ENCODE measurements around the gene NCKIPSD. TPM values are rescaled to one million over a fixed set of nuclear protein-coding genes. Genes with fewer than 3 reads are reported as not detected.

The NCKIPSD gene
- total RNA-seq, 2 donors from 2014 or later: 14.6 to 17.2 TPM

DNA sequence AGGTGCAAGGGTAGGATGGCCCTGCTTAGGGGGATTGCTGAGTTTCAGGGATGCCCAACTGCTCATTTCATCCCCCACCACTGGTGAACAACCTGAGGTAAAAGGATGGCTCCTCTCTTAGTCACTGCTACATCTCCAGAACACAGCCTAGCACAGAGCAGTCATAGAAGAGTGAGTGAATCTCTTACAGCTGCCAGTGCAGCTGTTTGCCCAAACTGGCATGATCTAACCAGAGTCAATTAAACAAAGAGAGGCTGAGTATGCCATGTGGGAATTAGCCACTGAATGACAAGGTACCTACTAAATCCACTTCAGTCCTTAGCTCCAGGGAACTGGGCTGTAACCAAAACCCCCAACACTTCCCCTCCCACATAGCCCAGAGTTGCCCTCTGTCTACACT lies 6.8 kb upstream of the NCKIPSD start:
- Mint-ChIP-seq H3K27ac (peak overlapping the region; percentile 29), H3K36me3 (ENCODE audit: low read depth) (peaks cover 8% of the 10 kb centered on the region), H3K27me3 (no peaks in the 10 kb centered on the region), H3K4me3 (no peak overlapping the region), H3K4me1 (peaks cover 13% of the 10 kb centered on the region)
- DNase-seq (no peak), ATAC-seq (no peak)
- no peaks in the 10 kb centered on the region for H3K9me3 ChIP-seq (ENCODE audit: control insufficient read depth, low read length, poor library complexity, severe bottlenecking)

DNA sequence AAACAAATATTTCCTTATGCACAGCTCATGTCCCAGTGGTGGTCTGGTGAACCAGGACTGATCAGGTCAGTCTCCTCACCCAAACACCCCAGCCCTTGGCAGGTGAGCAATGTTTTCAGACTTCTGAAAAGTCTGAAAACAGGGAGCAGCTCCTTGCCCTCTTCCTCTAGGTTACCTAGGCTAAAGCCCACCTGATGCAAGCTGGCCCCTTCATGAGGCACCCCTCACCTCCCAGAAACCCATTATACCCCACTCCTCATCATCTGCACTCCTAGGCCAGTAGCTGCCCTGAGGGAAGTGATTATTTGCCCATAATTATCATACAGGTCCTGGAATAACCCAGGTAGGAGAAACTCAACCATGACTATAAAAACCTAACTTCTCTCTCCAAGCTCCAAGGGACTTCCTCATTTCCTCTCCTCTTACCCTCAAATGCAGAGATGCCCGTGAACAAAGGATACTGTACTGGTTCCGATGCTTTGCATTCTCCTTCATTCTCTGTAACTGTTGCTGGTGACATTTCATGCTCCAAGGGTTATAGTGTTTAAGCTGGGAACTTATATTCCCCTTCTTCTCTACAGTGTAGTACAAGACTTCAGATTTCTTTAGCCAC lies 5.2 kb upstream of the NCKIPSD start:
- H3K4me3 Mint-ChIP-seq: no peak overlapping the region
- no peak overlapping the region for H3K27ac Mint-ChIP-seq
- H3K36me3 Mint-ChIP-seq (ENCODE audit: low read depth): peaks cover 8% of the 10 kb centered on the region
- H3K27me3 Mint-ChIP-seq: no peaks in the 10 kb centered on the region
- DNase-seq (no peak), ATAC-seq (no peak)
- H3K9me3 ChIP-seq (ENCODE audit: control insufficient read depth, low read length, poor library complexity, severe bottlenecking): no peaks in the 10 kb centered on the region
- peaks cover 16% of the 10 kb centered on the region for H3K4me1 Mint-ChIP-seq

DNA sequence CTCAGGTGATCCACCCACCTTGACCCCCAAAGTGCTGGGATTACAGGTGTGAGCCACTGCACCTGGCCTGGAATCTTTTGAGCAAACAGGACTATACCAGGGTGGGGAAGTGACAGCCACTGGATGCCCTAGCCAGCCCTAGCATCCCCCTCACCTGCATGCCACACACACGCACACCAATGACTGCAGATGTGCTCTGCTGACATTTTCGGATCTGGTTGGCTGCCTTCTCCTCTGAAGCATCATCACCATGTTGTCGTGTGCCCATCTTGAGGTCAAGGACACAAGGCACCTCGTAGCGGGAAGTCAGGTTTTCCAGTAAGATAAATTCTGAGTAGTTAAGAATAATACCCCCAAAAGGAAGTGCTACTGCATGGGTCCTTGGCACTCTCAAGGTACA lies 3.7 kb upstream of the NCKIPSD start:
- no peak for ATAC-seq
- H3K27me3 Mint-ChIP-seq: no peaks in the 10 kb centered on the region
- no peak overlapping the region for H3K27ac Mint-ChIP-seq
- H3K36me3 Mint-ChIP-seq (ENCODE audit: low read depth): peaks cover 8% of the 10 kb centered on the region
- peaks cover 23% of the 10 kb centered on the region for H3K4me1 Mint-ChIP-seq
- DNase-seq: no peak
- H3K4me3 Mint-ChIP-seq: no peak overlapping the region
- no peaks in the 10 kb centered on the region for H3K9me3 ChIP-seq (ENCODE audit: control insufficient read depth, low read length, poor library complexity, severe bottlenecking)

DNA sequence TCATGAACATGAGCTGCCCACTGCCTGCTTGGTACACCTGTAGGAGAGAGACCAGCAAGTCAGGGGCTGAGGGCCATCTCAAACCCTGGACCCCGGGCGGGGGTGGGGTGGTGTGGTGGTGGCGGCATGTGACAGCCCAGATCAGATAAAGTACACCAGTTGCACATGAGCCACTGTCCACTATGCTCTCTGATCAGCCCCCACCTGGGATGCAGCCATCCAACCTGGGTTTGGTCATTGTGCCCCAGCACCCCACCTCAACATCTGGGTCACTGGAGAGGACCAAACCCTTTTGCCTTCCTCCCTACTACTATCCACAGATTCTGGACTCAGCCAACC lies 3.0 kb upstream of the NCKIPSD start:
- no peak overlapping the region for H3K4me3 Mint-ChIP-seq

DNA sequence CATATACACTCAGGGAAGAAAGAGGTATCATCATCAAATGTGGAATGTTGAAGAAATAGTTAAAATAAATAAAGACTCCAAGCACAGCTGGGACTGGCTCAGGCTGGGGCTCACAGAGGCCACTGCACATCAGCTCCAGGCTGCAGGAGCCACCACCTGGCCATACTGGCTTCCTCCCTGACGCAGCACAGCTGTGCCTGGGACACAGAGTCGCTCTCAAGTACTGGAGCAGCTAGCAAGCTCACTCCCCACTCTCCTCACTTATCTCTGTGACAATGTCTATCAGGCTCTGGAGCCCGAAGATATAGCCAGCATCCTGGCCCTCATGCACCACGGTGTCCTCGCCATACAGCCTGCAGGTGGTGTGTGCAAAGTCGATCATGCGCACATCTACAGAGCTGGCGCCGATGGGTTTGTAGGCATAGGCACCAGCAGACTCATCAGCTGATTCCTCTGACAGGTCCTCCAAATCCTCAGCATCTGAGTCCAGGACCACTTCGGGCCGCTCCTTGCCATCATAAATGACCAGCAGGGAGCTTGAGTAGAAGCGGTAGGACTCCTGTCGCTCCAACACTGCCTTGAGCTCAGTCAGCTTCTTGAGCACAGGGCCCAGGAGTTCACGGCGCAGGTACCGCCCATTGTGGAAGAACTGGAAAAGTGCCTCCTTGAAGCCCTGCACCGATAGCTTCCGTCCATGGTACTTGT lies 2.5 kb upstream of the NCKIPSD start:
- no peaks in the 10 kb centered on the region for H3K9me3 ChIP-seq (ENCODE audit: control insufficient read depth, low read length, poor library complexity, severe bottlenecking)
- H3K27ac Mint-ChIP-seq: peak overlapping the region; percentile 60
- no peaks in the 10 kb centered on the region for H3K27me3 Mint-ChIP-seq
- no peak for ATAC-seq
- no peak for DNase-seq
- H3K4me3 Mint-ChIP-seq: no peak overlapping the region
- H3K36me3 Mint-ChIP-seq (ENCODE audit: low read depth): peaks cover 8% of the 10 kb centered on the region
- H3K4me1 Mint-ChIP-seq: peaks cover 27% of the 10 kb centered on the region

More for the DNA sequence above, 3.0 kb upstream of the NCKIPSD start:
- DNase-seq (no peak), ATAC-seq (no peak)
- Mint-ChIP-seq H3K27ac (no peak overlapping the region), H3K4me1 (peaks cover 26% of the 10 kb centered on the region), H3K27me3 (no peaks in the 10 kb centered on the region), H3K36me3 (ENCODE audit: low read depth) (peaks cover 8% of the 10 kb centered on the region)
- H3K9me3 ChIP-seq (ENCODE audit: control insufficient read depth, low read length, poor library complexity, severe bottlenecking): no peaks in the 10 kb centered on the region

DNA sequence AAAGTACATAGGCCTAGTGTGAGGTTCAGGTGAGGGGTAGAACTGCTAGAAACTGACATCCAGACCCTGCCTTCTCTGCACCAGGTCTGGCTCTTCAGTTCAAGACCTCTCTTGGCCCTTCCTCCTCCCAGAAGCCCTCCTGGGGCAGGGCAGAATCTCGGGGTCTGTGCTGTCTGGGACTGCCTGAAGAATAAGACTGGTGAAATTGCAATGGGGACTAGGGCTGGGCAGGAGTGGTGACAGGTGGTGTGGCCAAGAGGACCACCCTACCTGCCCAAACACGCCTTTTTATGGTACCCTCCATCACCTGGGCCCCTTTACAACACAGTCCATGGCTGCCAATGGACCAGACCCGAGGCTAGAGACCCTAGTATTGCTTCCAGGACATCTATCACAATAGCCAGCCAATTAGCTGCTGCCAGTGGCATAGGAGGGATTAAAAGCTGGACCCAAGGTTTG lies 1.5 kb upstream of the NCKIPSD start:
- peak overlapping the region; percentile 60 for H3K27ac Mint-ChIP-seq
- H3K9me3 ChIP-seq (ENCODE audit: control insufficient read depth, low read length, poor library complexity, severe bottlenecking): no peaks in the 10 kb centered on the region
- DNase-seq (no peak), ATAC-seq (no peak)
- peaks cover 4% of the 10 kb centered on the region for H3K36me3 Mint-ChIP-seq (ENCODE audit: low read depth)
- no peaks in the 10 kb centered on the region for H3K27me3 Mint-ChIP-seq
- no peak overlapping the region for H3K4me3 Mint-ChIP-seq
- H3K4me1 Mint-ChIP-seq: peaks cover 26% of the 10 kb centered on the region

DNA sequence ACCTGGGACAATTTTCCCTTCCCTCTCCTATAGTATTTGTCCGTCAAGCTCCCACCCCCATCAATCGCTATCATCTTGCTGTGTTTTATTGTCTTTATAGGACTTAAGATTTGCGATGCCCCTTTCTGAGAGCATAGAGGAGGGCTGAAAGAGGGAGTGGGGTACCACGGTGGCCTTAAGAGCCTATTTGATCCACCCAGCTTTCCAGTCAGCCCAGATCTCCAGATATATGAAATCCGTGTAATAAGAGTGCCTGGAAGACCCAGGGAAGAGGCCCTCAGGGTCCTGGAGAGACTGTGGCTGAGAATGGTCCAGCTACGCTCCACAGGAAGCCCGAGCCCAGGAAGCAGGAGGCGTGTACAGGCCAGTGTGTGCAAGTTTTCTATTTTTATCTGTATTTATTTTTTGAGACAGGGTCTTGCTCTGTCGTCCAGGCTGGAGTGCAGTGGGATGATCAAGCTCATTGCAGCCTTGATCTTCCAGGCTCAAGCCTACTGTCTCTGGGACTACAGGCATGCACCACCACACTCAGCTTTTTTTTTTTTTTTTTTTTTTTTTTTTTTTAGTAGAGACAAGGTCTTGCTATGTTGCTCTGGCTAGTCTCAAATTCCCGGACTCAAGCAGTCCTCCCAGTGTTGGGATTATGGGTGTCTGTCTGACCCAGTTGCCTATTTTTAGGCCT lies 964 bp upstream of the NCKIPSD start:
- H3K36me3 Mint-ChIP-seq (ENCODE audit: low read depth): peaks cover 4% of the 10 kb centered on the region
- DNase-seq (no peak), ATAC-seq (no peak)
- no peaks in the 10 kb centered on the region for H3K27me3 Mint-ChIP-seq
- peaks cover 26% of the 10 kb centered on the region for H3K4me1 Mint-ChIP-seq
- peak overlapping the region; percentile 91 for H3K27ac Mint-ChIP-seq
- H3K9me3 ChIP-seq (ENCODE audit: control insufficient read depth, low read length, poor library complexity, severe bottlenecking): no peaks in the 10 kb centered on the region
- H3K4me3 Mint-ChIP-seq: peak overlapping the region; percentile 94

DNA sequence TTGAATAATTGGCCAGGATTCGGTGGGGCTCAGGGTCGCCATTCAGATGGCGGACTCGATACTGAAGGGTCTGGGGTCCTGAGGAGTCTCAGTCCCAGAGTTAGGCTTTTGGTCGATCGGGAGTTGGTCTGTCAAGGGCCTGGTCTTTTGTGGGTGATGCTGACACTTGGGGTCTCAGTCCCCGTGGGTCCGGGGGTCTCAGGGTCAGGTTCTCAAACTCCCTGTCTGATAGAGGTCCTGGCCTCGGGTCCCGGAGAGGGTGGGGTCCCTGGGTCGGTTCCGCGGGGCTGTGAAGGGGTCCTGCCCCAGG lies 467 bp downstream of the NCKIPSD start:
- Mint-ChIP-seq H3K4me3 (peak overlapping the region; percentile 94), H3K36me3 (ENCODE audit: low read depth) (peaks cover 5% of the 10 kb centered on the region), H3K4me1 (peaks cover 27% of the 10 kb centered on the region), H3K27ac (peak overlapping the region; percentile 91), H3K27me3 (no peaks in the 10 kb centered on the region)
- H3K9me3 ChIP-seq (ENCODE audit: control insufficient read depth, low read length, poor library complexity, severe bottlenecking): no peaks in the 10 kb centered on the region
- DNase-seq: no peak
- ATAC-seq: no peak

DNA sequence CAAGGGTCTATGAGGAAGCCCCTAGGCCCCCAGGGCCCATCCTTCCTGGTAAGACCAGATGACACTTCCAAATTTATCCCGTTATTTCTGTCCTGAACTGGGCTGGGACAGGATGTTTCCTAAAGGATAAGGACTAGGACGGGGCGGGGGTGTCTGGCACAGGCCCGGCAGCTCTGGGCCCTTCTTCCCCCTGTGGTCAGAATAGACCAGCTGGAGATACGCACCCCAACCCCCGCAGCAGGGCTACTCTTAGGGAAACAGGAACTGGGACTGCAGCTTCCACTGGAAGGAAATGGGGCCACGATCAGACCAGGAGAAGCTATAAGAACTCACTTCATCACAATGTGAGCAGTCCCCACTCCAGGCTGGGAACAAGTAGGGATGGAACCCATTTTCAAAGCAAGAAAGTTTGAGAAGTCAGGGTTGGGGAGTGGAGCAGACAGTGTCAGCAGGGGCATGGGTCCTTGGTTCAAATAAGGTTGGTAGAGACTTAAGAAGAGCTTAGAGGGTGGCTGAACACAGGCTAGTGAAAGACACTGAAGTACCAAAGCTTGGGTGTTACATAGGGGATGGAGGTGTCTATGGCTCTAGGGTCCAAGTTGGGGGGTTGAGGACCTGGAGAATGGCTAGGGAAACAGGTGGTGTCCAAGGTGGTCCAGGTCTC lies 1.1 kb downstream of the NCKIPSD start:
- no peak for ATAC-seq
- Mint-ChIP-seq H3K27me3 (no peaks in the 10 kb centered on the region), H3K36me3 (ENCODE audit: low read depth) (peaks cover 5% of the 10 kb centered on the region), H3K4me3 (peak overlapping the region; percentile 94), H3K4me1 (peaks cover 32% of the 10 kb centered on the region), H3K27ac (peak overlapping the region; percentile 91)
- no peak for DNase-seq
- H3K9me3 ChIP-seq (ENCODE audit: control insufficient read depth, low read length, poor library complexity, severe bottlenecking): no peaks in the 10 kb centered on the region

DNA sequence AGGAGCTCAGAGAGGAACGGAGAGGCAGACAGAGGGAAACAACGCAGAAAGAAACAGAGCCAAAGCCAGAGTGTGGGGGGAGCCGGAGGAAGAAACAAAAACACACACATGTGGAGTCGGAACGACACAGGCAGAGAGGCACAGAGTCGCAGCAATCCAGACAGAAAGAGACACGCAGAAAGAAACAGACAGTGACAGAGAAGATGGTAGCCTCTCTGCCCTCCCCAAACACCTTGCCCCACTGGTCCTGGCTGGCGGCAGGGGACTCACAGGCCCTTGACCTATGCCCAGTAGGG lies 1.7 kb downstream of the NCKIPSD start:
- no peak for ATAC-seq
- Mint-ChIP-seq H3K36me3 (ENCODE audit: low read depth) (peaks cover 5% of the 10 kb centered on the region), H3K4me1 (peaks cover 32% of the 10 kb centered on the region), H3K4me3 (peak overlapping the region; percentile 83), H3K27me3 (no peaks in the 10 kb centered on the region), H3K27ac (peak overlapping the region; percentile 91)
- no peak for DNase-seq
- H3K9me3 ChIP-seq (ENCODE audit: control insufficient read depth, low read length, poor library complexity, severe bottlenecking): no peaks in the 10 kb centered on the region

DNA sequence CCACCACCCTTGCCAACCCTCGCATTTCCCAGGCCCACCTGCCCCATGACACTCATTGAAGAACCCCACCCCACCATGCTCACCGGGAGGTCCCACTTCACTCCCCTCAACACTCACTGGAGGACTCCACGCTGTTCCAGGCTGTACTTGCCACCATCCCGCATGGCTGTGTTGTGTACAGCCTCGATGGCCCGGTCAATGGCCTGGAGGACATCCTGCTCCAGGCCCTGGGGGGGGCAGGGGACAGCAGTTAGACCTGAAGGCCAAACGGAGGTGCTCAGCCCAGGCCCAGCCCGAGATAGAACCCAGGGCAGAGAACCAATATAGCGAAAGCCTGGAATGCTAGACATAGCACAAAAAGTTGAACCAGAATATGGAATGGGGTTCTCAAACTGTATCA lies 2.9 kb downstream of the NCKIPSD start:
- Mint-ChIP-seq H3K4me1 (peaks cover 32% of the 10 kb centered on the region), H3K27me3 (no peaks in the 10 kb centered on the region), H3K27ac (peak overlapping the region; percentile 41), H3K4me3 (no peak overlapping the region), H3K36me3 (ENCODE audit: low read depth) (peaks cover 6% of the 10 kb centered on the region)
- DNase-seq (no peak), ATAC-seq (no peak)
- no peaks in the 10 kb centered on the region for H3K9me3 ChIP-seq (ENCODE audit: control insufficient read depth, low read length, poor library complexity, severe bottlenecking)

DNA sequence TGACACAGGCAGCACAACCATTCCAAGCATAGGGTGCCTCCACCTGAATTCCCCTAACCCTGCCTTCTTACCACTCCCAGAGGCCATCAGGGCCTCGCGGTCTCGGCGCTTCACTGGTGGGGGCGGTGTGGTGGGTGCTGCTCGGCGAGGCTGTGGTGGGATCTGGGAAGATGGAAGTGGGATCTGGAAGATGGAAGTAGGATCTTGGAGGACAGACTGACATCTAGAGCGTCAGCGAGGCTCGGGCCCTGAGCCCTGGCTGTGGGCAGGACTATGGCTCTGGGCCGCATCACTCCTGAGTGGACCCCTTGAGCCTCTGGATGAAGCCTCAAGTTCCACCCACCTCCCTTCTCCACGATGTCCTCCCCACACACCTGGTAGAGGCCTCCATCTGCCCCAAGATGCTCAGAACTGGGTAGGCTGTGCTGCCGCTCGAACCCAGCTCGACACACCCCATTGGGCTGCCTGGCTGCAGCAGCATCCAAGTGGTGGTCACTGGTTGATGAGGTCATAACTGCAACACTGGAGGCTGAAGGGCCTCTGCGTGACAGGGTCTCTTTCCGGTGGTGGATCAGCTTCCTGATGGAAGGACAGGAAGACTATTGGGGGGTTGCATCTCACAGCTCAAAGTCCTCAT lies 3.6 kb downstream of the NCKIPSD start:
- no peak overlapping the region for H3K4me3 Mint-ChIP-seq

DNA sequence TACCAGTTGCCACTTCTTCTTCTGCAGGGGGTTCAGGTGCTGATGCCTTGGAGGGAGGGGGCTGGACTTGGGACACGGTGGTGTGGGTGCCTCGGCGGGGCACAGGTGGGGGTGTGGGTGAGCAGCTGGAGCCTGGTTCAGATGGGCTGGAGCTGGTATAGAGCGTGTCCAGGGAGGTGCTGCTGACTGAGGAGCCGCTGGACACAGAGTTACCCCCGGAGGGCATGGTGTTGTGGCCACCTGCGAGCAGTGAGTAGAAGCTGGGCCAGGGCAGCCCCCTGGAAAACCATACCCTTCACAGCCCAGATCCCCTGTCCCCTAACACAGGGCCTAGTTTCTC lies 4.2 kb downstream of the NCKIPSD start:
- DNase-seq: no peak
- Mint-ChIP-seq H3K36me3 (ENCODE audit: low read depth) (peaks cover 12% of the 10 kb centered on the region), H3K27me3 (no peaks in the 10 kb centered on the region), H3K27ac (no peak overlapping the region), H3K4me1 (peaks cover 33% of the 10 kb centered on the region), H3K4me3 (no peak overlapping the region)
- no peaks in the 10 kb centered on the region for H3K9me3 ChIP-seq (ENCODE audit: control insufficient read depth, low read length, poor library complexity, severe bottlenecking)
- no peak for ATAC-seq

More for the DNA sequence above, 3.6 kb downstream of the NCKIPSD start:
- H3K27me3 Mint-ChIP-seq: no peaks in the 10 kb centered on the region
- DNase-seq: no peak
- H3K4me1 Mint-ChIP-seq: peaks cover 35% of the 10 kb centered on the region
- H3K36me3 Mint-ChIP-seq (ENCODE audit: low read depth): peaks cover 12% of the 10 kb centered on the region
- H3K27ac Mint-ChIP-seq: no peak overlapping the region
- ATAC-seq: no peak
- H3K9me3 ChIP-seq (ENCODE audit: control insufficient read depth, low read length, poor library complexity, severe bottlenecking): no peaks in the 10 kb centered on the region
